ENCODE results near the gene GLUL. TPM values are rescaled to one million over a fixed set of nuclear protein-coding genes. Genes with fewer than 3 reads are reported as not detected.

GLUL gene
- total RNA-seq, 4 donors from 2014 or later = 4,746 to 22,010 (median 11,052) TPM

GRCh38 chr1:182368903-182369302 is 22.7 kb downstream of the GLUL start:
- no peak overlapping the region for H3K4me3 ChIP-seq
- no peaks in the 10 kb centered on the region for H3K9me3 ChIP-seq
- no peak for TF ChIP-seq POLR2A (IDR thresholded peaks at IDR 0.05)
- no peak for TF ChIP-seq CTCF (IDR thresholded peaks at IDR 0.05 in 4 of 5, conservative IDR thresholded peaks at IDR 0.05 in 1 of 5)
- H3K27ac ChIP-seq = peak overlapping the region in 1 of 4 donors; percentile 36
- in situ Hi-C loops (cut with MboI; ENCODE audit: low sequenced_read_pairs in 4 of 4) (no loop called here), intact Hi-C loops (cut with DNase I; ENCODE audit: low total_unique reads) (no loop called here)
- ATAC-seq (no peak), DNase-seq (no peak)
- no peaks in the 10 kb centered on the region for H3K27me3 ChIP-seq
- peaks cover 0 to 14% of the 10 kb centered on the region in 2 donors for H3K4me1 ChIP-seq
- no peaks in the 10 kb centered on the region for H3K36me3 ChIP-seq

- DNase-seq (no peak), ATAC-seq (no peak)
- TF ChIP-seq CTCF (IDR thresholded peaks at IDR 0.05 in 4 of 5, conservative IDR thresholded peaks at IDR 0.05 in 1 of 5) (no peak), POLR2A (IDR thresholded peaks at IDR 0.05) (no peak)
- intact Hi-C loops (cut with DNase I; ENCODE audit: low total_unique reads) = no loop called here
- no peaks in the 10 kb centered on the region for H3K9me3 ChIP-seq
- H3K4me1 ChIP-seq = peaks cover 4 to 17% of the 10 kb centered on the region in 2 donors
- in situ Hi-C loops (cut with MboI; ENCODE audit: low sequenced_read_pairs in 4 of 4) = no loop called here
- no peak overlapping the region for H3K4me3 ChIP-seq
- H3K27me3 ChIP-seq = no peaks in the 10 kb centered on the region
- H3K27ac ChIP-seq = peak overlapping the region in 1 of 4 donors; percentile 36
- H3K36me3 ChIP-seq = no peaks in the 10 kb centered on the region
Measured at GRCh38 chr1:182368358-182368757, 23.2 kb downstream of the GLUL start.

- in situ Hi-C loops (cut with MboI; ENCODE audit: low sequenced_read_pairs in 4 of 4) (no loop called here), intact Hi-C loops (cut with DNase I; ENCODE audit: low total_unique reads) (no loop called here)
- Histone ChIP-seq H3K36me3 (no peaks in the 10 kb centered on the region), H3K4me1 (peaks cover 6 to 21% of the 10 kb centered on the region in 2 donors), H3K27me3 (no peaks in the 10 kb centered on the region), H3K27ac (peak overlapping the region in 1 of 4 donors; percentile 36), H3K4me3 (no peak overlapping the region), H3K9me3 (no peaks in the 10 kb centered on the region)
- DNase-seq (no peak), ATAC-seq (no peak)
- TF ChIP-seq POLR2A (IDR thresholded peaks at IDR 0.05) (no peak), CTCF (IDR thresholded peaks at IDR 0.05 in 4 of 5, conservative IDR thresholded peaks at IDR 0.05 in 1 of 5) (no peak)
Measured at GRCh38 chr1:182367926-182368325, 23.7 kb downstream of the GLUL start.

GRCh38 chr1:182366596-182366995 is 25.0 kb downstream of the GLUL start:
- H3K9me3 ChIP-seq = no peaks in the 10 kb centered on the region
- no peak overlapping the region for H3K4me3 ChIP-seq
- ATAC-seq = no peak
- no peak for DNase-seq
- TF ChIP-seq POLR2A (IDR thresholded peaks at IDR 0.05) (no peak), CTCF (IDR thresholded peaks at IDR 0.05 in 4 of 5, conservative IDR thresholded peaks at IDR 0.05 in 1 of 5) (no peak)
- intact Hi-C loops (cut with DNase I; ENCODE audit: low total_unique reads) = no loop called here
- no peak overlapping the region for H3K27ac ChIP-seq
- H3K4me1 ChIP-seq = peaks cover 17 to 32% of the 10 kb centered on the region in 2 donors
- no peaks in the 10 kb centered on the region for H3K36me3 ChIP-seq
- in situ Hi-C loops (cut with MboI; ENCODE audit: low sequenced_read_pairs in 4 of 4) = no loop called here
- H3K27me3 ChIP-seq = no peaks in the 10 kb centered on the region

- Histone ChIP-seq H3K9me3 (no peaks in the 10 kb centered on the region), H3K4me1 (peaks cover 41 to 42% of the 10 kb centered on the region in 2 donors), H3K36me3 (no peaks in the 10 kb centered on the region), H3K4me3 (no peak overlapping the region), H3K27me3 (no peaks in the 10 kb centered on the region), H3K27ac (peak overlapping the region; percentile 87 to 100 (median 88))
- intact Hi-C loops (cut with DNase I; ENCODE audit: low total_unique reads) = no loop called here
- TF ChIP-seq POLR2A (IDR thresholded peaks at IDR 0.05) = no peak
- TF ChIP-seq CTCF (IDR thresholded peaks at IDR 0.05 in 4 of 5, conservative IDR thresholded peaks at IDR 0.05 in 1 of 5) = no peak
- no peak for DNase-seq
- in situ Hi-C loops (cut with MboI; ENCODE audit: low sequenced_read_pairs in 4 of 4) = no loop called here
- no peak for ATAC-seq
Measured at GRCh38 chr1:182359645-182360044, 31.9 kb downstream of the GLUL start.

Data from gastrocnemius medialis (tissue), 4 donors.